IPS DF 4.7 (cell line): ENCODE results near the gene RAET1E.
"Not testable (repeated sequence)": the region's sequence is repeated elsewhere in the genome, so short reads cannot be mapped to it uniquely, and the experiment has no call there.

Experiments used
- DNase-seq: peaks from one replicate; pipeline ENCODE4 v3.0.0-alpha.2; 2013; ENCODE audit warnings: low spot score; ENCODE audit errors: extremely low read depth

The RAET1E gene

DNA sequence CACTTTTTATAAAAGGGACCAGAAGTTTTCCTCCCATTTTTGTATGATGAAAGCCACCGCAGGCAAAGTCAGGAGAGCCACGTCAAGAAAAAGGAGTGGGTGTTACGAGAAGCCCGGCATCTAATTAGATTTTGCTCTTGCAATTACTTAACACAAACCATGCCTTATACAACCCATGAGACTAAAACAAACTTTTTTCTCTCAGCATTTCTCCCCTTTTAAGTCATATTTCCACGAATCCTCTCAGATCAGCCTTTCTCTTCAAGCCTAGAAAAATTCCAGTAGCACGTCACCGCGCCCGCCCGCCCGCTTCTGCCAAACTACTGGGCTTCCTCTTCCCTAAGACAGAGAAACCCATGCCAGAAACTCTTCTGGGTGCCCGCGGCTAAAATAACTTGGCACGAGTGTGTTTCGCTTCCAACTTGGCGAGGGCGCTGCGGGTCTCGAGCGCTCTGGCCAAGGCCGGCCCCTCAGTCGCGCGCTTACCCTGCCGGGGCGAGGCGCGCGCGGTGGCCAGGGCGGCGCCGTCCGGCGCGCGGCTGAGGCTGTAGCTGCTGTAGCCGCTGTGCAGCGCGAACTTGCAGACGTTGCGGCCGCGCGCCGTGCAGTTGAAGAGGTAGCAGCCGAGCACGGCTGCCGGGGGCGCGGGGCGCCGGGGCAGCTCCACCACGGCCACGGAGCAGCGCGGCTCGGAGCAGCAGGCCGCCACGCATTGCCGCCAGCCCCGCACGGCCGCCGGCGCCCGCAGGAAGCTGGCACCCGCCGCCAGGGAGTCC lies 34.8 kb downstream of the RAET1E start:
- DNase-seq = no peak

DNA sequence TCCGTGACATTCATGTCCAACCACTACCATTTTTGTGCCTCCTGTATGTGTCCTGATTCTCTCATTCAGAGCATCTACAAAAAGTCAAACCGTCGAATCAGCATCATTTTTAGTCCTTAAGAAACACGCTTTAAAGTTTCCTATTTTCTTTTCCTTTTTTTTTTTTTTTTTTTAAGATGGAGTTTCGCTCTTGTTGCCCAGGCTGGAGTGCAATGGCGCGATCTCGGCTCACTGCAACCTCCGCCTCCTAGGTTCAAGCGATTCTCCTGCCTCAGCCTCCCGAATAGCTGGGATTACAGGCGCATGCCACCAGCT lies 35.5 kb downstream of the RAET1E start:
- not testable (repeated sequence) for DNase-seq

DNA sequence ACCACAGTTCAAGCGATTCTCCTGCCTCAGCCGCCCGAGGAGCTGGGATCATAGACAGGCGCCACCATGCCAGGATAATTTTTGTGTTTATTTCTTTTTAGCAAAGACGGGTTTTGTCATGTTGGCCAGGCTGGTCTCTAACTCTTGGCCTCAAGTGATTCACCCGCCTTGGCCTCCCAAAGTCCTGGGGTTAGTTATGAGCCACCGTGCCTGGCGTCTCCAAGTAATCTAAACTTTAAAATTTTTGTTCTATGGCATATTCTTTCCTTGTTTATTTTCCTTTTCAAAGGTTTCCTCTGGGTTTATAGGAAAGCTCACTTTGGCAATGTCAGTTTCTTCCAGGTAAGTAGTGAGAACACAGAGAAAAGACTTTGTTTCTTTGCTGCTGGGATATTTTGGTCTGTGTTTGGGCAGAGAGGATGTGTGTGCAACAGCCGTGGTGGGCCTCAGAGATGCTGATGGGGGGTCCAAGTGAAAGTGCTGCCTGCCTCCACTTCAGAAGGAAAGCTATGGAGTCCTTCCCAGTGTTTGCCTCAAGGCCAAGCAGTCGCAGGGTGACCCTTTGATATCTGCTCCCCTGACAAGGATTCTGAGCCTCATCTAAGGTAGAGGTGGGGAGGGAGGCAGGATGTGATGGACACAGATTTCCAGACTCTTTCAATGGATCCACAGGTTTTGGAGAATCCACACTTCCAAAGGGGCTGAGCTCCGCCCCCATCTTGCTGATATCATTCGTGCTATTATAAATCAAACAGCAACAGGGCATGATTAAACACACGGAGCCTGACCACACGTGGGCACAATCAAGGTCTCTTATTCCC lies 36.1 kb downstream of the RAET1E start:
- no peak for DNase-seq

DNA sequence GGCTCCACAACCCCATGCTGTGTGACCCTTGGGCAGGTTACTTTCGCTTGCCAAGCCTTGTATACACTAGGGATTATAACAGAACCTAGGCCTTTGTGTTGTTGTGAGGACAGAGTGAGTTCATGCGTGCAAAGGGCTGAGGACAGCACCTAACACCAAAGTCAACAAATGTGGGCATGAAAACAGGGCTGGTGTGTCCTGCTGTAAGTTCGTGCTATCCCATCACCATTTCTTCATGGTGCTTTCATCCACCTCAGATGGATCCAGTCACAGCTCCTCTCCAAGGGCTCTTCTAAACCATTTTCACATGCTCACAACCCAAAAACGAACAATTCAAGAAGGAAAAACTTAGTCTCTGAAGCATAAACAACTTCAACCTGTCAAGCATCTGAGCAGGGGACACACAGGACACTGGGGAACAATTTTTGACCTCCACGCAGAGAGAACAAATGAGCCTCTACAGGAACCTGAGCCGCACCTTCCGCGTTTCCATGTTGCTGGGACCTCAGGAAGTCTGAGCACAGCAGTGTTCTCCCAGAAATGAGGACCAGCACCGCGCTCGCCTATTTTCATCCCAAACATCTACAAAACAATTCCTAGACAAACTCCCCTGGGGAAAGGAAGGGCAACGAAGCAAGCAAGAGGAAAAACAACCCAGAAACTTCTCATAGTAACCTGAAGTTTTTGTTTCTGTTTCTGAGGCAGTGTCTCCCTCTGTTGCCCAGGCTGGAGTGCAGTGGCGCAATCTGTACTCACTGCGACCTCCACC lies 36.9 kb downstream of the RAET1E start:
- DNase-seq = no peak

DNA sequence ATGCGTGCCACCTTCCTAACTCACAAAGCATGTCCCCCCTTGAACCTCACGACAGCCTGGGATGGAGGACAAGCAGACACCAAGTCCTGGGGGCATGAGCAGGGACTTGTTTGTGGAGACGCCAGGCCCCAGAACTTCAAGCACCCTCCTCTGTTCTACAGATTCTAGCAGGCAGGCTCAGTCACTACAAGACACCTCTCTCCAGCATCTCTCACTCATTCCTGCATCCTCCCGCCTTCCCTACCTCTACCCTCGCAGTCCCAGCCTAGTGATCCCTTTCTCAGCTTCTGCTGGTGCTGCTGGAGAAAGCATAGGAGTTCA lies 37.4 kb downstream of the RAET1E start:
- DNase-seq = no peak

DNA sequence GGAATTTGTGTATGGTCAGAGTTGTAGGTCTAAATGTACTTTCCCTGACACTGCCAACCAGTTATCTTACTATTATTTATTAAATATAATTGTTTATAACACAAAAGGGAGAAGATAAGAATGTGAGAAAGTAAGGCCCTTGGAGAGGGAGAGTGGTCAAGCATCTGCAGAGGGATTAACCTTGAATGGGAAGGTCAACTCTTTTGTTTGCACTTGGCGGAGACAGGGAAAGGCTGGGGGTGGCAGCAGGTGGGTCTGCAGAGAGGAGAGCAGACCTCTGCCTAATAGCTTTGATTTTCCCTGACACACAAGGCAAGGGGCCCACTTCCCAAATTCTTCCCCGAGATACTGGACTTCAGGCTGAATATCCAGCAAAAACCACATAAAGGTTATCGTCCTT lies 38.0 kb downstream of the RAET1E start:
- no peak for DNase-seq

DNA sequence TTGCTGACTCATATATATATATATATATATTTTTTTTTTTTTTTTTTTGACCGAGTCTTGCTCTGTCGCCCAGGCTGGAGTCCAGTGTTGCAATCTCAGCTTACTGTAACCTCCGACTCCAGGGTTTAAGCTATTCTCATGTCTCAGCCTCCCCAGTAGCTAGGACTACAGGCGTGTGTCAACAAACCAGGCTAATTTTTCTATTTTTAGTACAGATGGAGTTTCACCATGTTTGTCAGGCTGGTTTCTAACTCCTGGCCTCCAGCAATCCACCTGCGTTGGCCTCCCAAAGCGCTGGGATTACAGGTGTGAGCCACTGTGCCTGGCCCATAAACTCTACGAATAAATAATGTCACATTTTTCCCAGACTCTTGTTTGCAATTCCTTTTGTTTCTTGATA lies 38.5 kb downstream of the RAET1E start:
- no peak for DNase-seq

DNA sequence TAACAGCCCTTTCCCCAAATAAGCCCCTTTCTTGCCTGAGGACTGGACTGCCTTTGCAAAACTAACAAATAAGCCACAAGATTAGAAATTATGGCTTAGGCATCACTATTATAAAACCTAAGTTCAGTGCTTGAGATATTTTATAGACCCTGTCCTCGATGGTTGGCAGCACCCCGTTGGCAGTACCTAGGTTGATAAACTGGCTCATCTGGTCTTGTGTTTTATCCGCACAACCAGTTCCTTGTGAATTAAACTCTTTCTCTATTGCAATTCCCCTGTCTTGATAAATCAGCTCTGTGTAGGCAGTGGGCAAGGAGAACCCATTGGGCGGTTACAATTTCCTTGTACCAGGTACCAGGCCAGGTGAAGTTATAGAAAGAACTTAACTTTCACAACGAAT lies 40.4 kb downstream of the RAET1E start:
- DNase-seq = no peak

DNA sequence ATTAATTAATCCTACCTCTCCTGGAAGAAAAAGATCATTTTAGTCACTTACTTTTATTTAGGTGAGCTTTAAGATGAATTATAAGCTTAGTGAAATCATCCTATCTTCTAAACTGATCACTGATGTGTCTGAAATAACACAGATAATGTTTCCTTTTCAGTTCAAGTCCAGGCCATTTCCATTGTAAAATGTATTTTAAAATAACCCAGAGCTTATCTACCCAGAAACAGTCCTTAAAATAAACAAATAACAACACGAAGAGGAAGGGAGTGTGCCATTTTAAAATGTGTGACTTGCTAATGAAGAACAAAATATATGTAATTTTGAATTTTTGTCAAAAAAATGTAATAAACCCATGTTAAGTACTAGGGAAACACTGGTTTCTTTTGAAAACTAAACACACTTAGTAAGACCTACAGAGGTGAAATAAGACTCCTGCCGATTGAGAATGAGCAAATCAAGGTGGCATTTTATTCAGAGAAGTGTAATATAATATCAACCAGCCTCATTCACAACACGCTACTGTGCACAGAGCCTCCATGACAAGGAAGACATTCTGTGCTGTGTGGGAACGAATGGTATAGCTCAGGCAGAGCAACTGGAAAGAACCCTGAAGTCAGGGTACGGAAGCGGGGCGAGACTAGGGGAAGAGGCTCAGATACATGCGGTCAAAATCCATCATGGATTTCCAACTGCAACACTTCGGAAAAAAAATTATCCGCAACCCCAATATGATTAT lies 41.5 kb downstream of the RAET1E start:
- no peak for DNase-seq

DNA sequence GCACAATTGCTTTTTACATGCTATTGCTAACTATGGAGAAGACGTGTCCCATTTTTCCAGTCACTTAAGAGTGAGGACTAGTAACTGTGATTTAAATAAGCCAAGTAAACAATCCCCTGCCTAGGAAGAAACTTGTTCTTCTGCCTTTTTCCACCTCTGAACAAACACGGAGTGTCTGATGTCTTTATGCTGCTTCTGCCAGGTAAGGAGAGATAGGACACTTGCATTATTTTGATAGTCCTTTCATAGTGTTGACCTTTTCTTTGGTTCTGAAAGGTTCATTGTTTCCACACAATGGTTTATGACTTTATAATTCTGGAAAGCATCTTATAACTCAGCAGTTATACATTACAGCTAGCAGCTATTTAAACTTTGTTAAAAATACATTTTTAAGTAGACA lies 42.2 kb downstream of the RAET1E start:
- DNase-seq = no peak

DNA sequence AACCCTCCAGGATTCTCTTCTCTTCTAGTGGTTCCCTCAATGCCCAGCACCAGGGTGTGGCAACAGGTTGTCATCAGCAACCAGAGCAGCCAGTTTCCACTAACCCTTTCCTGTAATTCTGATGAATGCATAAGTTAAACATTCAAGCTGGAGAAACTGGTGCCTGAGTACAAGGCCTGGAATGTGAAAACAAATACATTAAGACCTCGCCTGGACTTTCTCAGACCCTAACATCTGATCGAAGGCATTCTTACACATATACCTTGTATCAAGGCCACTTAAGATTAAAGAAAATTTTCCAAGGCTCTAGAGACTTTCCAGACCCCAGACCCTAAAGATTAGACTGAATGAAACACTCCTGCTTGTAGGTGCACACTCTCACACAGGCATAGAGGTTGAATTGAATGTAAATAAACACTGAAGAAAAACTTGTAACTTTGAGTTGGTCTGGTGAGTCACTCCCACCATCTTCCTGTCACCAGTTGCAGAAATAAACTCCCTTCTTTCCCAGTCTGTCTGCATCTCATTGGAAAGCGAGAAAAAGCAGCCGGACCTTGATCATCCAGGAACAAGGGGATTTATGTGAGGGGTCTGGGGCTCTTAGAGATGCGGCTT lies 42.8 kb downstream of the RAET1E start:
- no peak for DNase-seq

DNA sequence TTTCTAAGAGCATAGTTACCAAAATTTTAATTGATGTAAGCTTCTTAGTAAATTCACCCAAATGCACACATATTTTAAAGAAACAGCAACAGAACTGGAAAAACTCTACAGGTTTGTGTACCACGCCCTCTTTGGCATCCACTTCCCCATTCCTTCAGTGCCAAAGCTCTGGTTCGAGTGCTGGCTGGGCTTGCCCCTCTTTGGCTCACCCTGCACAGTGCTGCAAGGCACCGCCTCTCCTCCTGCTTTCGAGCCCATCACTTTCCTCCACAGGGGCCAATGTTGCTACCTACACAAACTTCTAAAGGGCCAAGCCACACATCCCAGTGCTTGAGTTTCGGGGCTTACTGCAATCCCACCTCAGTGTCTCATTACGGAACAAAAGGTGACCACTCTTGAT lies 43.4 kb downstream of the RAET1E start:
- DNase-seq = no peak

DNA sequence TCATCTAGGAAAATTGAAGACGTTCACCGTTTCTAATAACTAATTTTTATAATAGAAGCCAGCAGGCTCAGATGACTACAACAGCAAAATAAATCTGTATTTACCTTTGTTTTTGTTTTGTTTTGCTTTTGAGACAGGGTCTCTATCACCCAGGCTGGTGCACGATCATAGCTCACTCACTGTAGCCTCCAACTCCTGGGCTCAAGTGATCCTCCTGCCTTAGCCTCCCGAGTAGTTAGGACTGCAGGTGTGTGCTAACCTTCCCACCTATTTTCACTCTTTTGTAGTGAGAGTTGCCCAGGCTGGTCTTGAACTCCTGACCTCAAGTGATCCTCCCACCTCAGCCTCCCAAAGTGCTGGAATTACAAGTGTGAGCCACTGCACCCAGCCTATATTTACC lies 43.9 kb downstream of the RAET1E start:
- not testable (repeated sequence) for DNase-seq

DNA sequence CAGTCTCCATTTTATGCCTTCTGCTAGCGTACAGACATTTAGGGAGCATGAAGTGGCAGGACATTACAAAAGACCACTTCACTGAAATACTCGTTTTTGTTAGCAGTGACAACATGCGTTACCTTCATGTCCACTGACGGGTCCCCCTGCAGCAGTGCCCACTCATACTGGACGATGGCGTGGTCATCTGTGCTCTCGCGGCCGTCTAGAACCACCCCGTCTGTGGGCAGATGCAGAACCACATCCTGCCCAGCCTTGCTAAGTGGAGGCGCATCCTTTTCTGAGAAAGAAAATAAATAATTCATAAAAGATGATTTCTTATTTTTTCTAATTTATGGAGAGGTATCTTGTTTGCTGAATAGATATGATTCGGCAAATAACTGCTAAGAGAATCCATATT lies 45.0 kb downstream of the RAET1E start:
- DNase-seq = no peak

DNA sequence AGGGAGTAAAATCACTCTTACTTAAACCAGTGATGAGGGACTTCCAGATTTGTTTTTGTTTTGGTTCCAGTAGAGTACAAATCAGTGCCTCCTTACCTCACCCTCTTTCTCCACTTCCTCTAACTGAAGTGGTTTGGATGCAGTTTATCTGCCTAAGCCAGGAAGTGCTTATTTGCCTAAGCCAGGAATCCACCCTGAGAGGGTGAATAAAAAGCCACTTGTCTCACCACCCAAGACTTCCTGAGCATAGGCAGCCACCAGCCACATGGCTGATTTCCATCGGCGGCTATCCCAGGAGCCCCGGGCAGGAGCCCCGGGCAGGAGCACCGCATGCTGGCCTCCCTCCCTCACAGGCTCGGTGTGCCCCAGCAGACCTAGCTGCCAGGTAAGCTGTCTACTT lies 45.7 kb downstream of the RAET1E start:
- no peak for DNase-seq

DNA sequence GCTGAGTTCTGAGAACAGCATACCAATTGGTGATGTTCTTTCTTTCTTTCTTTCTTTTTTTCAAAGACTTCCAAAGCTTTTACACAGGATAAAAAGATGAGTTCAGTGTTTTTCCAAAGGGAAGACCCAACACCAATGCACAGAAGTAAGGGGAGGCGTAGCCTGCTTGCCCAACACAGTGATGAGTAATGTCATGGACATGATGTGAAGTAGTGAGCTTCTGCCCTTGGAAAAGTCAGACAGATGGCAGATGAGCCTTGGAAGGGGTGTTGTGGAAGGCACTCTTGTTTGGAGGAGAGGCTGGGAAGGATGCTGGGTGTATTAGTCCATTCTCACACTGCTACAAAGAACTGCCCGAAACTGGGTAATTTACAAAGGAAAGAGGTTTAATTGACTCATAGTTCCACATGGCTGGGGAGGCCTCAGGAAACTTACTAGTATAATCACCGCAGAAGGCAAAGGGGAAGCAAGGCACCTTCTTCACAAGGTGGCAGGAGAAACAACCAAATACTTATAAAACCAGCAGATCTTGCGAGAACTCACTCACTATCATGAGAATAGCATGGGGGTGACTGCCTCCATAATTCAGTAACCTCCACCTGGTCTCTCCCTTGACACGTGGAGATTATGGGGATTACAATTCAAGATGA lies 46.3 kb downstream of the RAET1E start:
- DNase-seq = no peak

DNA sequence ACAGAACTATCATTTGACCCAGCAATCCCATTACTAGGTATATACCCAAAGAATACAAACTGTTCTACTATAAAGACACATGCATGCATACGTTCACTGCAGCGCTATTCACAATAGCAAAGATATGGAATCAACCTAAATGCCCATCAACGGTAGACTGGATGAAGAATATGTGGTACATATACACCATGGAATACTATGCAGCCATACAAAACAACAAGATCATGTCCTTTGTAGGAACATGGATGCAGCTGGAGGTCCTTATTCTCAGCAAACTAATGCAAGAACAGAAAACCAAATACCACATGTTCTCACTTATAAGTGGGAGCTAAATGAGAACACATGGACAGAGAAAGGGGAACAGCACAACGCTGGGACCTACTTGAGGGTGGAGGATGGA lies 49.6 kb downstream of the RAET1E start:
- DNase-seq = not testable (repeated sequence)
